HG02981 (cell line): ENCODE data around the gene SOS1.
"Not testable (repeated sequence)": the region's sequence is repeated elsewhere in the genome, so short reads cannot be mapped to it uniquely, and the experiment has no call there.

Source experiments
- ATAC-seq: cut with Tn5 transposase; IDR thresholded peaks from one replicate; pipeline ENCODE4 v1.9.1; 2021; ENCODE audit warnings: mild to moderate bottlenecking, moderate library complexity; ENCODE audit not compliant: unreplicated experiment

The SOS1 gene

DNA sequence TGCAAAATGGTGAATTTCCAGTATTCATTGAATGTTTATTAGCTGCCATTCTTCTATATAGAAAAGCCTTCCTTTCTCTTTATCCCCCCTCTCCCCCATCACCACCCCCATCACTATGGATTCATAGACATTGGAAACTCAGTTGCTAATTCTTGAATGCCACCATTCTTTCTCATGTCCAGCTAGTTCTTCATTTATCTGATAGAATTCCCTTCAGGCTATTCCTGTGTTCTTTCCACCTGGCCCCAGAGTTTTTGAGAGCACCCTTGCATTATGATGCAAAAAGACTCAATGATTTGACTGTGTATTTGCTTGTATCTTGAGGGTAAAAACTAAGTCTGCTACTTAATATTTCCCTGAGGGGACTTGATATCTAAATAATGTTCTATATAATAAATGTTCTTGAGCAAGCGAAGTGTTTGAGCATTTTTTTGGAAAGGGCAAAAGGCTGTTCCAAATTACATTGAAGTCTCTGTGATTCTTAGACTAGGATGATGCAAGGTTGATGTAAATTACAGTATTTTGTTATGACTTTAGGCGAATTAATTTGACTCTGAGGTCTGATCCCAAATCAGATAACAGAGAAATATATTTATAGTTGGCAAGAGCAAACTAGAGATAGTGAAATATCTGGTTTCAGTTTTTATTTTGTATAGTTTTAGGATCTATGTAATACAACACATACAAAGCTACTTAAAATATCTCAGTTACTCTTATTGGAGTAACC lies 18.8 kb upstream of the SOS1 start:
- ATAC-seq, result no peak

DNA sequence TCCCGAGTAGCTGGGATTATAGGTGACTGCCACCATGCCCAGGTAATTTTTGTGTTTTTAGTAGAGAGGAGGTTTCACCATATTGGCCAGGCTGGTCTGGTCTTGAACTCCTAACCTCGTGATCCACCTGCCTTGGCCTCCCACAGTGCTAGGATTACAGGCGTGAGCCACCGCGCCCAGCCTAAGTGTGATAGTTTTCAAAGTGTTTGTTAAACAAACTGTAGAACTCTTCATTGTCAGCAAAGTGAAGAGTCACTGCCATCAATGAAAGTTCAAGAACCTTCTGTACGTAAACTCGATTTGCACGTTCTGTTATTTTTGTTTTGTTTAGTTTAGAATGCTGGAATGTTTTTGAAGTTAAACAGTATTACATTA lies 18.0 kb upstream of the SOS1 start:
- no peak for ATAC-seq

DNA sequence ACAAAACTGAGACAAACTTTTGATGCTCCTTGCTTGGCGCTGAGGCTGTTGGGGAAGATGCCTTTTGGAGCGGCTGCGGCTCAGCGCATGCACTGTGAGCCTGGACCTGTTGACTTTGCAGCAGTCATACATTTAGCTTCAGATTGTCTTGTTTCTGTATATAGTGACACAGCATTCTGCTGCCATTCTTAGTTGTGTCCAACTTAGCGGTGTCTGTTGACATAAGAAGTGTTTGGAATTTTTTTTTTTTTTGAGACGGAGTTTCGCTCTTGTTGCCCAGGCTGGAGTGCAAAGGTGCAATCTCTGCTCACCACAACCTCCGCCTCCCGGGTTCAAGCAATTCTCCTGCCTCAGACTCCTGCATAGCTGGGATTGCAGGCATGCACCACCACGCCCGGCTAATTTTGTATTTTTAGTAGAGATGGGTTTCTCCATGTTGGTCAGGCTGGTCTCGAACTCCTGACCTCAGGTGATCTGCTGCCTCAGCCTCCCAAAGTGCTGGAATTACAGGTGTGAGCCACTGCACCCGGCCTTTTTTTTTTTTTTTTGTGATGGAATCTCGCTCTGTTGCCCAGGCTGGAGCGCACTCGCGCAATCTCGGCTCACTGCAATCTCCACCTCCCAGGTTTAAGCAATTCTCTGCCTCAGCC lies 17.5 kb upstream of the SOS1 start:
- ATAC-seq, result not testable (repeated sequence)

DNA sequence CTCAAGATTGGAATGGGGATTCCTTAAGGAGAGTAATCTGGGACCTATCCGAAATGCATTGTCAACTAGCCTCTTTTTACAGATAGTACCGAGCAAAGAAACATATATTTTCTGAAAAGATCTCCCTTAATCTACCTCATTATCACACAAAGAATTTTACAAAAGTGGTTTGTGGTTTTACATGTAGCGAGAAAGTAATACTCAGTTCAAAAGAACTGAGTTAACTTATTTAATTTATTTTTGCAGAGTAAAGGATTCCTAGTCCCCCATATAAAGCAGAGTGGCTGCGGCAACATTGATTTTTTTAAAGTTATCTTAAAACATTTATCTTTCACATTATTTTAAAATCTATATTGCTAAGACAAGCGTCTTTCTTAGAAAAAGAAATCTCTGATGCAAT lies 15.9 kb upstream of the SOS1 start:
- ATAC-seq, result no peak

DNA sequence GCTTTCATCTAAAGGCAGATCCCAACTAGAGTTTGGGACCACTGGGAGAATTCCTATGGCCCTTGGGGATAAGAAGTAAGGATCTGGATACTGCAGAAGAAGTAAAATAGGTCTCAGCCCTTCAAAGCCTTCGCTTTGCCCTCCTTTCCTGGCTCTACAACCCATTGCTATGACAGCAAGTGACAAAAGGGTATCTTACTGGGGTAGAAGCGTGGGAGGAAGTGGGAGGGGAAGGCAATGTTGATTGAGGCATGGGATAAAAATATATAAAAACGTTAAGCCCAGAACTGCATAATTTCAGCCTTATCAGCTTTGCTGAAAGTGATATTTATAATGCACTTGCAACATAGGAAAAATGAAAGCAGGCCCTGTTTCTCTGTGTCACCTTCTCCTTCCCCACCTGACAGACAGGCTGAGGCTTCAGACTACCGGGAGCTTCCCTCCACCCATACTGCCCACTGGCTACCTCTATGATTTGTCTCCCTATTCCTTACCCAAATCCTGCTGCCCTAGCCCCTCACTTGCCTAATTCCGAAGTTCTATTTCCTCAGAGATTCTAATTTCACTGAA lies 14.9 kb upstream of the SOS1 start:
- no peak for ATAC-seq

- ATAC-seq, result no peak
Observed at GRCh38 chr2:39133215-39133851, 12.5 kb upstream of the SOS1 start.

DNA sequence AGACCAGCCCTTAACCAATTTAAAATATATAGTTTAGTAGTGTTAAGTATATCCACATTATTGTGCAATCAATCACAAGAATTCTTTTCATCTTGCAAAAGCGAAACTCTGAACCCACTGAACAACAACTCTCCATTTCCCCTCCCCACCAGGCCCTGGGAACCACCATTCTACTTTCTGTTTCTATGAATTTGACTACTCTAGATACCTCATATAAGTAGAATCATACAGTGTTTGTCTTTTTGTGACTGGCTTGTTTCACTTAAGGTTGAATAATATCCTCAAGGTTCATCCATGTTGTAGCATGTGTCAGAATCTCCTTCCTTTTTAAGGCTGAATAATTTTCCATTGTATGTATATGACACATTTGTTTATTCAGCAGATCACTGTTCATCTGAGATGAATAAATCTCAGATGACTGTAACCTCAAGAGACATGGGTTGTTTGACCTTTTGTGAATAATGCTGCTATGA lies 8.1 kb upstream of the SOS1 start:
- peak; percentile 51 for ATAC-seq

DNA sequence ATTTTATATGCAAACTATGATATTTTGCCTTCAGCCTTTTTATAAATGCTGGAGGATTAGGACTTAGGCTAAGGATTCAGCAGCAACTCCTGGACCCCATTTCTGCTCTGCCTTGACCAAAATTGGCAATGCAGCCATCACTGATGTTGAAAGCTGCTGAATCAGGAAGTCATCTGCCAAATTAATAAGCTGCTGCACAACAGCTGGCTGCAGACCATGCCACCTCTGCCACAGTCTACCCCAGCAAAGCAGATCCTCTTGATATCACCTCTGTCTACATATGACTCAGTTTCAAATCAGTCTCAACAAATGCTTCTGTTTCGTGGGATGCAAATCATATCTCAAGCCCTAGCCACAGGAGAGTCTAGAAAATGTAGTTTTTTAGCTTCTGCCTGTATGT lies 7.1 kb upstream of the SOS1 start:
- ATAC-seq, result peak; percentile 47

DNA sequence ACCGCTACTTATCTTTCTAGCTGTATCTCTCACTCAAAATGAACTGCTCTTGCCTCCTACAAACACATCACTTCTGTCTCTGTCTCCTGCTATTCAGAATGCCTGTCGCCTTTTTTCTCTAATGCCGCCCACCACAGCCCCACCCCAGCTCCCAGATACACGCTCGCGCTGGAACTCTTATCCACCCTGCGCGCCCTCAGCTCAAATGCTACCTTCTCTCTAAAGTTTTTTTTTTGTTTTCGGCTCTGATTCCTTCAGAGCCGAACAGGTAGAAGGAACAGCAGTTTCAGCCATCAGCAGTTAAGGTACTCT lies 3.9 kb upstream of the SOS1 start:
- ATAC-seq, result no peak

DNA sequence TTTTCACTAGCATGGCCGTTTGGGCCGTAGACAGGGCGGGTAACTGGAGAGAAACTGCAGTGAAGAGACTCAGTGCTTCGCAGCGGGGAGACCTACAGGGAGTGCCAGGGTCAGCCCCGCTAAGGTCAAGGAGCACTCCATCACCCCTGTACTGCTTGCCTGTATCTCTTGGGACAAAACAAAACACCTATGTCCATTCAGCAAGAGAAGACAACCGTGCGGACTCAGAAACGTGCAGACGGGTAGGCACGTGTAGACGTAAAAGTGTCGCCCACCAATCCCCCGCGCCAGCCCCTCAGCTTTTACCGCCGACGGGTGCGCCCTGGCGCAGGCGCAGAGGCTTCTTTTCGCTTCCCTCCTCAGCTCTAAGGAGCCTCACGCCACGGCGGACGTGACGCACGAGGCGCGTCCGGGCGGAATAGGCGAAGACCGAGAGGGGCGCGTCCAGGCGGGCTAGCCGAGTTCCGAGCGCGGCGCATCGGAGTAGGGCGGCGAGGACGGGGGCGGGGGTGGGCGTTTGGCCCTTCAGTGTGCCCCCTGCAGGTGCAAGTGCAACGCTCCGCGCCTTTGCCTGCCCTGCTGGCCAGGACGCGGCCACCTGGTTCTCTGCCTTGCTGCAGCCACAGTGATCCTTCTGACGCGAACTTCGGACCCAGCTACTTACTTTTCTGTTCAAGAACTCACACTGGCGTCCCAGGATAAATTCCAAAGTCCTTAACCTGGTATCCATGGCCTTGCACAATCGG lies 3.3 kb upstream of the SOS1 start:
- peak; percentile 59 for ATAC-seq

DNA sequence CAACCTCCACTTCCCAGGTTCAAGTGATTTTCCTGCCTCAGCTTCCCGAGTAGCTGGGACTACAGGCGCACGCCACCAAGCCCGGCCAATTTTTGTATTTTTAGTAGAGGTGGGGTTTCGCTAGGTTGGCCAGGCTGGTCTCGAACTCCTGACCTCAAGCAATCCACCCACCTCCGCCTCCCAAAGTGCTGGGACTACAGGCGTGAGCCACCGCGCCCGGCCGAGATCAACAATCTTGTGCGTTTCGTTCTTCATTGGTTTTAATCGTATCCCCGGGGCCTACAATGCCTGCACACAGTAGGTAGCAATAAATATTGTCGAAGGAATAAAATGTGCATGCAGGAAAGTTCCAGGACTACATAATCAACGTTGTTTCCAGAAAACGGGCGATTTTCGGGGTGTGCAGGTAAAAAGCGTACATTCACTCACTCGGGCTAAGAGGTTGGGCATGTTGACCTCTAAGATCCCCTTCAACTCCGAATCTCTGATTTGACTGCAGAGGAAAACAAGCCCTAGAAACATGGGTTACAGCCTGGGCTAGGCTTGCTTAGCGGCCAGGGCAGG lies 2.7 kb upstream of the SOS1 start:
- ATAC-seq, result no peak

- ATAC-seq, result no peak
Observed at GRCh38 chr2:39121523-39122063, 742 bp upstream of the SOS1 start.

GRCh38 chr2:39120521-39120770 lies 405 bp downstream of the SOS1 start:
- peak; percentile 17 for ATAC-seq

DNA sequence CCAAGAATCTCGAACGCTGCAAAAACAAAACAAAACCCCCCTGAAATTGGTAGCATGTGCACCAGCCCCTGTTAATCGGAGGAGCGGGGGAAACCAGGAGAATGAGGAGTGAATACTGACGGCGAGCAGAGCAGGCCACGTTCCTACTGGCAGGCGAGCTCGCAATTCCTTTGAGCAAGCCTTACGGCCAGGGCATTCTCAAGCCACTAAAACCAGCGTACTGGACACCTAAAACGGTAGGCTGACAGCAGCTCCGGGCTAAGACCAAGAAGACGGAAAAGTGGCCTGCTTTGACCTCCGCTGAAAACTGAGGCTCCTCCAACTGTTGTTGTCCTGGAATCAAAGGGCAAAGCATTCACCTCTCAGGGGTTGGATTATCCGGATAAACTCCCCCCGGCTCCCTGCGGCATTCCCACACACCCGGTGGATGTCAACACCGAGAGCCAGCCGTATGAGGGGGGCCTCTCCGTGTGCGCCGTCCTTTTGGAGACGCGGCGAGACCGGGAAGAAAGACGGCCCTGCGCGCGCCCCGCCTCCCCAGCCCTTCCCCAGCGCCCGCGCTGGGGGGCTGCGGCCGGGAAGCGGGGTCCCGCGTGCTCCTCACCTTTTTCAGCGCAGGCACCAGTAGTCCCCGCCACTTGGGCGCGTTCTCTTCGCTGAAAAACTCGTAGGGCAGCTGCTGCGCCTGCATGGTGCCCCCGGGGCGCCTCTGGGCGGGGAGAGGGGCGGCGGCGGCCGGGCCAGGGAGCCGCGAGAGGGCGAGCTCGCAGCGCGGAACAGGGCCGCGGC lies 925 bp downstream of the SOS1 start:
- ATAC-seq, result peak; percentile 37

- no peak for ATAC-seq
Observed at GRCh38 chr2:39118786-39119499, 1.9 kb downstream of the SOS1 start.

DNA sequence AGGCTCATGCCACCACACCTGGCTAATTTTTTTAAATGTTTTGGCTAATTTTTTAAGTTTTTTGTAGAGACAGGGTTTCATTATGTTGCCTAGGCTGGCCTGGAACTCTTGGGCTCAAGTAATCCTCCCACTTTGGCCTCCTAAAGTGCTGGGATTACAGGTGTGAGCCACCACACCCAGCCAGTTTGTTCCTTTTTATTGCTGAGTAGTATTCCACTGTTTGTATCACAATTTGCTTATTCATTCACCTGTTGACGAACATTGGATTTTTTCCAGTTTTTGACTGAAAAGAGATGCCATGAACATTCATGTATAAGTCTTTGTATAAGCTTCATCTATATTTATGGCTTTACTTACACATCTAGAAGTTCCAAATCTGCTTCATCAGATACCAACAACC lies 5.3 kb downstream of the SOS1 start:
- no peak for ATAC-seq

DNA sequence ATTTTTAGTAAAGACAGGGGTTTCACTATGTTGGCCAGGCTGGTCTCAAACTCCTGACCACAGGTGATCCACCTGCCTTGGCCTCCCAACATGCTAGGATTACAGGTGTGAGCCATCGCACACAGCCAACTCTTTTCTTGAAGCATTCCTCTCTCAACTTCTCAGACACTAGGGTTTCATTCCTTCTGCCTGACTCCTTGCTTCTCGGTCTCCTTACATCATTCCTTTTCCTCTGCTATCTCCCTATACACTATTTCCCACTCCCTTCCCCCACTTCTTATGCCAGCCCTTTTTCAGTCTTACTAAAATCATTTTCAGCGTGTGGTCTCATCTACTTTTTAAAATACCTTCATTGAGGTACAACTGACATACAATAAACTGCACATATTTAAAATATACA lies 6.1 kb downstream of the SOS1 start:
- no peak for ATAC-seq

- ATAC-seq, result no peak
Observed at GRCh38 chr2:39109537-39109936, 11.3 kb downstream of the SOS1 start.

GRCh38 chr2:39108377-39108776 lies 12.5 kb downstream of the SOS1 start:
- ATAC-seq, result no peak
